ENCODE results near the gene ALDH3B2. TPM values are rescaled to one million over a fixed set of nuclear protein-coding genes. Genes with fewer than 3 reads are reported as not detected.

ALDH3B2 gene
- total RNA-seq, 4 donors from 2014 or later, result 3.4 TPM; not detected in 3

DNA sequence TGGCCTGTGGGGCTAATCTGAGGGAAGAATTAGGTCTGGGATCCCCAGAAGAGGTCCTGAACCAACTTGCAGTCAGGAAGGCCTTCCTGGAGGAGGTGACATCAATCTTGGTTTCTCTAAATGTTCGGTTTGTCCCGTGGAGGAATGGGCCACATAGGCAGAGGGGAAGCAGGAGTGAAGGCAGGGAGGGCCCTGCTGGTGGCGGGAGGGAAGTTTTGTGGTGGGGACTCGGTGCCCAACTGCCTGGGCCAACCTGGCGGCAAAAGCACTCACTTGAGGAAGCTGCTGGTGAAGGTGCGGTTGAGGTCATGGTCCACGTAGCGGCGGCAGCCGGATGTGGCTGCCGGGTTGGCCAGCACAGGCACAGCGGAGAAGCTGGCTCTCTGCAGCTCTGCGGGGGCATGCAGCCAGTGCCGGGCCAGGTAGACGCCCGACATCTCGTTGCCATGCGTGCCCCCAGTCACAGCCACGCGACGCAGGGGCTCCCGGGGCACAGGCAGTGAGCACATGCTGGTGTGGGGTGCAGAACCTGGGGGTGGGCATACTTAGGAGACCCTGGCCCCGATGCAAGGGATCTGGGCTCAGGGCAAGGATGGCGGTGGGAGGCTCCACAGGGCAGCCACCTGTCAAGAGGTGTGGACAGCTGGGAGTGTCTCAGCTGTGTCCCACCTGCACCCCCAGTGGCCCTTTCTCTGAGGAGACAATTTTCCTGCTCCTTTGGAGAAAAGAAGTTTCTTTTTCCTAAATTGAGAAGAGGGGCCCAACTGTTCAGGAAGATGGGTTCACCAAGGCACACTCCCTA lies 27.7 kb downstream of the ALDH3B2 start:
- no peaks in the 10 kb centered on the region for H3K4me1 ChIP-seq
- H3K36me3 ChIP-seq, result no peaks in the 10 kb centered on the region
- H3K9me3 ChIP-seq, result no peaks in the 10 kb centered on the region
- TF ChIP-seq EP300 (IDR thresholded peaks at IDR 0.05), result no peak
- TF ChIP-seq POLR2AphosphoS5 (IDR thresholded peaks at IDR 0.05), result no peak
- no peak for TF ChIP-seq POLR2A (IDR thresholded peaks at IDR 0.05)
- TF ChIP-seq, protein P1, sequence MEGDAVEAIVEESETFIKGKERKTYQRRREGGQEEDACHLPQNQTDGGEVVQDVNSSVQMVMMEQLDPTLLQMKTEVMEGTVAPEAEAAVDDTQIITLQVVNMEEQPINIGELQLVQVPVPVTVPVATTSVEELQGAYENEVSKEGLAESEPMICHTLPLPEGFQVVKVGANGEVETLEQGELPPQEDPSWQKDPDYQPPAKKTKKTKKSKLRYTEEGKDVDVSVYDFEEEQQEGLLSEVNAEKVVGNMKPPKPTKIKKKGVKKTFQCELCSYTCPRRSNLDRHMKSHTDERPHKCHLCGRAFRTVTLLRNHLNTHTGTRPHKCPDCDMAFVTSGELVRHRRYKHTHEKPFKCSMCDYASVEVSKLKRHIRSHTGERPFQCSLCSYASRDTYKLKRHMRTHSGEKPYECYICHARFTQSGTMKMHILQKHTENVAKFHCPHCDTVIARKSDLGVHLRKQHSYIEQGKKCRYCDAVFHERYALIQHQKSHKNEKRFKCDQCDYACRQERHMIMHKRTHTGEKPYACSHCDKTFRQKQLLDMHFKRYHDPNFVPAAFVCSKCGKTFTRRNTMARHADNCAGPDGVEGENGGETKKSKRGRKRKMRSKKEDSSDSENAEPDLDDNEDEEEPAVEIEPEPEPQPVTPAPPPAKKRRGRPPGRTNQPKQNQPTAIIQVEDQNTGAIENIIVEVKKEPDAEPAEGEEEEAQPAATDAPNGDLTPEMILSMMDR (IDR thresholded peaks at IDR 0.05), result no peak
- WGBS, 2 donors (ENCODE audit: low coverage in 1 of 2), result 78 to 93% methylated on average over 6 to 7 of the region's 24 CpGs
- no peak for ATAC-seq
- H3K4me3 ChIP-seq, result no peak overlapping the region
- no peak overlapping the region for H3K27ac ChIP-seq
- H3K27me3 ChIP-seq, result peaks cover 70% of the 10 kb centered on the region

DNA sequence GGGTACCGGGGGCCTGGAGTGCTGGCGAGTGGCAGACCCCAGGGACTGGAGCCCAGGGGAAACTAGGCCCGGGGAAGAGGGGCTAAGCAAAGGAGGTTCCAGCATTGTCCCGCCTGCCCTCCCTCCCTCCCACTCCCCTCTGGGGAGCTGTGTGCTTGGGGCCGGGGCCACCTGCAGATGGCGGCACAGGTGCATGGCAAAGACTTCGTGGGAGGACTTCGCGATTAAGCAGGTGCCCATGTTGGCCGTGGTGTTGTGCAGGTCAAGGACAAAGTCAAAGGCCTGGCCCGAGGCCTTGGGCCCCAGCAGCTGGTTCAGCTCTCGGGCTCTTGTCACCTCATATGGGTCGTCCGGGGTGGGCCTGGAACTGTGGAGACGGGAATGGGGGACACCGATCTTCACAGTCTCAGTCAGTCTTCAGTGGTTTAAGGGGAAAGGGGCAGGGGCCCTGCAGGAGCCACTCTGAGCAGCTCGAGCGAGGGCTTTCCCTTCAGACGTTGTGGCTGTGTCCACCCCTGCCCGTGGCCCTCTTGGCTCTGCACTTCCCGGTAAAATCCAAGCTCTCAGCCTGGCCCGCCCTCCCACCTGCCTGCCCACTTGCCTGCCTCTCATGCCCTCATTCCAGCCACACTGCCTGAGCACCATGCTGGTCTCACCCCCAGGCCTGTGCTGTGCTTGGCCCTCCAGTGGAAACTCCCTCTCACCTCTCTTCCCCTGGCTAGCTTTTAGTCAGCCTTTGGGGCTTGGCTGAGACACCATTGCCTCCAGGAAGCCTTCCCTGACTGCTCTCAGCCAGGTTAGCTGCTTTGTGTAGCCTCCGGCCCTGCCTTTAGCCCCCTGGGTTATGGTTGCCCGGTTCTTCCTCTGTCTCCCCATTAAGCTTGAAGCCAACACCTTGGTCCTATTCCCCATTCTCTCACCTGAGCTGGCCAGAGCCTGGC lies 28.6 kb downstream of the ALDH3B2 start:
- Histone ChIP-seq H3K4me3 (no peak overlapping the region), H3K27me3 (peaks cover 77% of the 10 kb centered on the region), H3K36me3 (no peaks in the 10 kb centered on the region), H3K27ac (no peak overlapping the region), H3K9me3 (no peaks in the 10 kb centered on the region), H3K4me1 (no peaks in the 10 kb centered on the region)
- TF ChIP-seq POLR2A (IDR thresholded peaks at IDR 0.05) (no peak), EP300 (IDR thresholded peaks at IDR 0.05) (no peak), POLR2AphosphoS5 (IDR thresholded peaks at IDR 0.05) (no peak)
- TF ChIP-seq, protein P1 (IDR thresholded peaks at IDR 0.05), result no peak
- ATAC-seq, result no peak
- 59 to 76% methylated on average over 5 of the region's 24 CpGs for WGBS, 2 donors (ENCODE audit: low coverage in 1 of 2)

DNA sequence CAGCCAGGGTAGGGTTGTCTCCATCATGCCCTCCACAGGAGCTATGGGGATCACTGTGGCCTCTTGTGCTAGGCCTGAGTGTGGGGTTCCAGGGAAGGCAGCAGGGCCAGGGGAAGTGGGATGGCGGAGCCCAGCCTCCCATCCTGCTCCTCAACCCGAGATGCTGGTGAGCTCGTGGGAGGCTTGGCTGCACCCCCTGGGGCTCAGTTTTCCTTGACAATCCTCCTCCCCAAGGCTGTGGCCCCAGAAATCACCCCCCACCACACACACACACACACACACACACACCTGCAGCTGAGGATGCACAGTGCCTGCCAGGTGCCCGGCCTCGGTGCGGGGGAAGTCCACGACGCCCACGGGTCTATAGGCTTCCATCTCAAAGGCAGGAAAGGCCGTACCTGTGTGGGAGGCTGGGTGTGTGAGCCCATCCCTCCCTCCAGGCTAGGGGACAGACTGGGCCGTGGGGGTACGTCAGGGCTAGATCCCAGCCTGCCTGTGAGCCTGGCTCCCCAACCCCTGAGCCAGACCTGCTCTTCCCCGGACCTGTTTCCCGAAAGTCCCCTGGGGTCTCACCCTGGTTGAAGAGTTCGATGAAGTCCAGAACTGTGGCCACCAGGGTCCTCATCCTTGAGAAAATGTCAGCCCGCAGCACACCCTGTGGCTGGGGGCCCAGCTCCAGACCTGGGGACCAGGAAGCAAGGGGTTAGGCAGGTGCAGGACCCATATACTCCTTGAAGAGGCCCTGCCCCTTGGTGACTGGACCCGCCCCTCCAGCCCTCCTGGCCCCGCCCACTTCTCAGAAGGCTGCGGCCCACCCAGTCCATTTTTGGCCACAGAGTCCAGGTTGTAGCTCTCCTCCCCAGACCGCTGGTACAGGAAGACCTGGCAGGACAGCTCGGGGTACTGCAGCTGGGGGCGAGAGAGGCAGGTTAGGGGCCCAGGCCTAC lies 29.7 kb downstream of the ALDH3B2 start:
- Histone ChIP-seq H3K27ac (no peak overlapping the region), H3K4me1 (no peaks in the 10 kb centered on the region), H3K27me3 (peaks cover 77% of the 10 kb centered on the region), H3K9me3 (no peaks in the 10 kb centered on the region), H3K36me3 (no peaks in the 10 kb centered on the region), H3K4me3 (no peak overlapping the region)
- WGBS, 2 donors (ENCODE audit: low coverage in 1 of 2), result 92% methylated on average over 5 of the region's 22 CpGs; no CpG with 5 or more reads in 1 of the 2 donors
- TF ChIP-seq, protein P1 (IDR thresholded peaks at IDR 0.05), result no peak
- TF ChIP-seq POLR2A (IDR thresholded peaks at IDR 0.05) (no peak), POLR2AphosphoS5 (IDR thresholded peaks at IDR 0.05) (no peak), EP300 (IDR thresholded peaks at IDR 0.05) (no peak)
- ATAC-seq, result no peak

DNA sequence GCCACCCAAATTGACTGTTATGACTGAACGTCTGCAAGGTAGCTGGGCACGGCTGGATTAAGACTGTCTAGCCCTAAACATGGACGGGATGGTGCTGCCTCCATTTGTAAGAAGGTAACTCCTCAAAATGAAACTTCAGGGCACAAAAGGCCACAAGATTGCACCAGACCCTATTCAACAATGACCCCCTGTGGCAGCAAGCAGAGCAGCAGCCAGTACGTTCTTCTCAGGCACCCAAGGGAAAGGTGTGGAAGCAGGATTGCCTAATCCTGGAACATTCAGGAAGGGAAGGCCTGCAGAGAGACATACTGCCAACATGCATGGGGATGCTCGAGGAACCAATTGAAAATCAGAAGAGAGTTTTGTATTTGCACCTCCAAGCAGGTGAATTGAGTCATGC lies 30.4 kb downstream of the ALDH3B2 start:
- Histone ChIP-seq H3K9me3 (no peaks in the 10 kb centered on the region), H3K27me3 (peaks cover 78% of the 10 kb centered on the region), H3K27ac (no peak overlapping the region), H3K4me3 (no peak overlapping the region), H3K4me1 (no peaks in the 10 kb centered on the region), H3K36me3 (no peaks in the 10 kb centered on the region)
- ATAC-seq, result no peak
- TF ChIP-seq, protein P1 (IDR thresholded peaks at IDR 0.05), result no peak
- no peak for TF ChIP-seq EP300 (IDR thresholded peaks at IDR 0.05)
- TF ChIP-seq POLR2AphosphoS5 (IDR thresholded peaks at IDR 0.05), result no peak
- 80 to 84% methylated on average over 2 to 4 of the region's 5 CpGs for WGBS, 2 donors (ENCODE audit: low coverage in 1 of 2)

Data from gastroesophageal sphincter (tissue), 4 donors.